Gastroesophageal sphincter (tissue), 3 donors: ENCODE data around the gene SLC10A3.

ENCODE experiments used
- EP300 ChIP-seq: sonication (generic); formaldehyde crosslinking; IDR thresholded peaks from one replicate; pipeline ENCODE4 v1.6.1; 2017; ENCODE audit warnings: antibody characterized with exemption, mild to moderate bottlenecking
- POLR2A ChIP-seq, 2 donors: fragments of 450-650 bp; IDR thresholded peaks; one replicate each; pipeline ENCODE4 v1.6.1; 2017; ENCODE audit warnings: antibody characterized with exemption in 2 of 2, mild to moderate bottlenecking in 2 of 2, moderate library complexity in 1 of 2
- POLR2AphosphoS5 ChIP-seq: sonication (generic); formaldehyde crosslinking; IDR thresholded peaks from one replicate; pipeline ENCODE4 v1.6.1; 2017; ENCODE audit warnings: antibody characterized with exemption
- TF ChIP-seq, protein P1 (sequence below), 4 experiments: fragments of 200-600 bp in 2 of 4; fragments of 450-650 bp in 2 of 4; sonication (generic) in 1 of 4; IDR thresholded peaks; one replicate each; pipeline ENCODE4 v1.5.1; 2017 to 2019; ENCODE audit warnings: antibody characterized with exemption in 4 of 4, mild to moderate bottlenecking in 2 of 4, moderate library complexity in 2 of 4

DNA sequence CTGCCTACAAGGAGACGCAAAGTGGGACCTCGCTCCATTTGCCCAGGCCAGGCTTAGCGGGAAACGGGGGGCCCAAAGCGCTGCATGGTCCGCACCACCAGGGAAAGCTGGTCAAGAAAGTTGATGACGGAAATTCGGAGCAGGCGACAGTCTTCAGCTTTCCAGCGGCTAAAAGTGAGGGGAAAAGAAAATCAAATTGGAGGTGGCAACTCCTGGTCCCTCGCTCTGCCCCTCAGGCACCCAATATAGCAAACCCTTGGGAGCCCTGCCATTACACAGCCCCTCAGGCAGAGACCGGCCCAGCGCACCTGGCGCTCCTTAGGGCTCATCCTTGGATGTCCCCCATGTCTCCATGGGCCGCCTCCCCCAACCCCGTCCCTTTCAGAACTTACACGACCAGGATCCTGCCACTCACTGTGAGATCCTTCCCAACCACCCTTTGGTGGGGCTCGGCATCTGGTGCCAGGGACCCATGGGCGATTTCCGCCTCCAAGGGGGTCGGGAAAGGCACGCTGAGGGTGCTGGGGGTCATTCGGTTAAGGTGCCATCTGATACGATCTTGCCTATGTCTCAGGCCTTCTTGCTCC lies 12.4 kb downstream of the SLC10A3 start:
- TF ChIP-seq, protein P1, sequence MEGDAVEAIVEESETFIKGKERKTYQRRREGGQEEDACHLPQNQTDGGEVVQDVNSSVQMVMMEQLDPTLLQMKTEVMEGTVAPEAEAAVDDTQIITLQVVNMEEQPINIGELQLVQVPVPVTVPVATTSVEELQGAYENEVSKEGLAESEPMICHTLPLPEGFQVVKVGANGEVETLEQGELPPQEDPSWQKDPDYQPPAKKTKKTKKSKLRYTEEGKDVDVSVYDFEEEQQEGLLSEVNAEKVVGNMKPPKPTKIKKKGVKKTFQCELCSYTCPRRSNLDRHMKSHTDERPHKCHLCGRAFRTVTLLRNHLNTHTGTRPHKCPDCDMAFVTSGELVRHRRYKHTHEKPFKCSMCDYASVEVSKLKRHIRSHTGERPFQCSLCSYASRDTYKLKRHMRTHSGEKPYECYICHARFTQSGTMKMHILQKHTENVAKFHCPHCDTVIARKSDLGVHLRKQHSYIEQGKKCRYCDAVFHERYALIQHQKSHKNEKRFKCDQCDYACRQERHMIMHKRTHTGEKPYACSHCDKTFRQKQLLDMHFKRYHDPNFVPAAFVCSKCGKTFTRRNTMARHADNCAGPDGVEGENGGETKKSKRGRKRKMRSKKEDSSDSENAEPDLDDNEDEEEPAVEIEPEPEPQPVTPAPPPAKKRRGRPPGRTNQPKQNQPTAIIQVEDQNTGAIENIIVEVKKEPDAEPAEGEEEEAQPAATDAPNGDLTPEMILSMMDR (IDR thresholded peaks at IDR 0.05), result no peak
- TF ChIP-seq EP300 (no peak), POLR2A (IDR thresholded peaks at IDR 0.05) (no peak), POLR2AphosphoS5 (no peak)
